ENCODE measurements around the gene PCDHGB7.
"Not testable (repeated sequence)": the region's sequence is repeated elsewhere in the genome, so short reads cannot be mapped to it uniquely, and the experiment has no call there.

Gene PCDHGB7

DNA sequence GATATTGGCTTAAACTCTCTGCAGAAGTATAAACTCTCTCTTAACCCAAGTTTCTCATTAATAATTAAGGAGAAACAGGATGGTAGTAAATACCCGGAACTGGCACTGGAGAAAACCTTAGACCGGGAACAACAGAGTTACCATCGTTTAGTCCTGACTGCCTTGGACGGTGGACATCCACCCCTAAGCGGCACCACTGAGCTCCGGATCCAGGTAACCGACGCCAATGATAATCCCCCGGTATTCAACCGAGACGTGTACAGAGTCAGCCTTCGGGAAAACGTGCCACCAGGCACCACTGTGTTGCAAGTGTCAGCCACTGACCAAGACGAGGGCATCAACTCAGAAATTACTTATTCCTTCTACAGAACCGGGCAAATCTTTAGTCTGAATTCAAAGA lies 18.9 kb upstream of the PCDHGB7 start:
- Histone ChIP-seq H3K36me3 (no peaks in the 10 kb centered on the region), H3K9me3 (peaks cover 21% of the 10 kb centered on the region), H3K4me1 (ENCODE audit: control insufficient read depth in 1 of 2, insufficient read depth in 1 of 2, low read depth in 1 of 2, low read length in 1 of 2) (no peaks in the 10 kb centered on the region), H3K4me3 (ENCODE audit: low read depth in 1 of 2, low read length in 1 of 2) (no peak overlapping the region), H3K27me3 (peaks cover 98% of the 10 kb centered on the region), H3K27ac (no peak overlapping the region)
- TF ChIP-seq, protein P1, sequence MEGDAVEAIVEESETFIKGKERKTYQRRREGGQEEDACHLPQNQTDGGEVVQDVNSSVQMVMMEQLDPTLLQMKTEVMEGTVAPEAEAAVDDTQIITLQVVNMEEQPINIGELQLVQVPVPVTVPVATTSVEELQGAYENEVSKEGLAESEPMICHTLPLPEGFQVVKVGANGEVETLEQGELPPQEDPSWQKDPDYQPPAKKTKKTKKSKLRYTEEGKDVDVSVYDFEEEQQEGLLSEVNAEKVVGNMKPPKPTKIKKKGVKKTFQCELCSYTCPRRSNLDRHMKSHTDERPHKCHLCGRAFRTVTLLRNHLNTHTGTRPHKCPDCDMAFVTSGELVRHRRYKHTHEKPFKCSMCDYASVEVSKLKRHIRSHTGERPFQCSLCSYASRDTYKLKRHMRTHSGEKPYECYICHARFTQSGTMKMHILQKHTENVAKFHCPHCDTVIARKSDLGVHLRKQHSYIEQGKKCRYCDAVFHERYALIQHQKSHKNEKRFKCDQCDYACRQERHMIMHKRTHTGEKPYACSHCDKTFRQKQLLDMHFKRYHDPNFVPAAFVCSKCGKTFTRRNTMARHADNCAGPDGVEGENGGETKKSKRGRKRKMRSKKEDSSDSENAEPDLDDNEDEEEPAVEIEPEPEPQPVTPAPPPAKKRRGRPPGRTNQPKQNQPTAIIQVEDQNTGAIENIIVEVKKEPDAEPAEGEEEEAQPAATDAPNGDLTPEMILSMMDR (IDR thresholded peaks at IDR 0.05): no peak

DNA sequence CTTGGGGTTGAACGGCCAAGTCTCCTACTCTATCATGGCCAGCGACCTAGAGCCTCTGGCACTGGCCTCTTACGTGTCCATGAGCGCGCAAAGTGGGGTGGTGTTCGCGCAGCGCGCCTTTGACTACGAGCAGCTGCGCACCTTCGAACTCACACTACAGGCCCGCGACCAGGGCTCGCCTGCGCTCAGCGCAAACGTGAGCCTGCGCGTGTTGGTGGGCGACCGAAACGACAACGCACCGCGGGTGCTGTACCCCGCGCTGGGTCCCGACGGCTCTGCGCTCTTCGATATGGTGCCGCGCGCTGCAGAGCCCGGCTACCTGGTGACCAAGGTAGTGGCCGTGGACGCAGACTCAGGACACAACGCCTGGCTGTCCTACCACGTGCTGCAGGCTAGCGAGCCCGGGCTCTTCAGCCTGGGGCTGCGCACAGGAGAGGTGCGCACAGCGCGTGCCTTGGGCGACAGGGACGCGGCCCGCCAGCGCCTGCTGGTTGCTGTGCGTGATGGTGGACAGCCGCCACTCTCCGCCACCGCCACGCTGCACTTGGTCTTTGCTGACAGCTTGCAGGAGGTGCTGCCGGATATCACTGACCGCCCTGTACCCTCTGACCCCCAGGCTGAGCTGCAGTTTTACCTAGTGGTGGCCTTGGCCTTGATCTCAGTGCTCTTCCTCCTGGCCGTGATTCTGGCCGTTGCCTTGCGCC lies 17.8 kb upstream of the PCDHGB7 start:
- H3K27ac ChIP-seq: no peak overlapping the region
- peaks cover 15% of the 10 kb centered on the region for H3K9me3 ChIP-seq
- no peaks in the 10 kb centered on the region for H3K4me1 ChIP-seq (ENCODE audit: control insufficient read depth in 1 of 2, insufficient read depth in 1 of 2, low read depth in 1 of 2, low read length in 1 of 2)
- H3K36me3 ChIP-seq: no peaks in the 10 kb centered on the region
- TF ChIP-seq, protein P1 (IDR thresholded peaks at IDR 0.05): no peak
- peaks cover 98% of the 10 kb centered on the region for H3K27me3 ChIP-seq
- H3K4me3 ChIP-seq (ENCODE audit: low read depth in 1 of 2, low read length in 1 of 2): no peak overlapping the region

DNA sequence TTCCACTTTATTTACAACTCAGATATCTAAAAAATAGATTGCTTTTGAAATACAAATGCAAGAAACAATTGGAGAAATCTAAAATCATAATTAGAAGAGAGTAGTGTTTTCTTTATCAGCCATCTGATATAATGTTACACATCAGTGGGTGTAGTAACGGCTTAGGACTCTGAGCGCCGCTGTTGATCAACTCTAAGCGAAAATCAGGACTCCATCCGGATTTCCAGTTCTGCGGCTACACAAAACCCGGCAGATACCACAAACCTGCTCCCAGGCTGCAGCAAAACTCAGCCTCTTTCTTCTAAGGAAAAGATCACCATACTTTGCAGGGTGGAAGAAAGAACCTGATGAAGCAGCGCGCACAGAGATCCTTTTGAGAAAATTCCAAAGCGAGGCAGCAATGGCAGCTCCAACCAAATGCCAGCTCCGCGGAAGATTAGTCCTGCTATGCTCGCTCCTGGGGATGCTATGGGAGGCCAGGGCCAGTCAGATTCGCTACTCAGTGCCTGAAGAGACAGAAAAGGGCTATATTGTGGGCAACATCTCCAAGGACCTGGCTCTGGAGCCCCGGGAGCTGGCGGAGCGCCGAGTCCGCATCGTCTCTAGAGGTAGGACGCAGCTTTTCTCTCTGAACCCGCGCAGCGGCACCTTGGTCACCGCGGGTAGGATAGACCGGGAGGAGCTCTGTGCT lies 14.8 kb upstream of the PCDHGB7 start, which contains the start of gene PCDHGA9:
PCDHGA9 (plus strand) TSS at position 226 of the 691 bp plus-strand sequence; CDS start at position 401, 175 bp downstream.
- peaks cover 15% of the 10 kb centered on the region for H3K9me3 ChIP-seq
- H3K36me3 ChIP-seq: no peaks in the 10 kb centered on the region
- TF ChIP-seq, protein P1 (IDR thresholded peaks at IDR 0.05): no peak
- H3K4me3 ChIP-seq (ENCODE audit: low read depth in 1 of 2, low read length in 1 of 2): no peak within 1 kb of the TSS
- no peak within 1 kb of the TSS for H3K27ac ChIP-seq
- peaks cover 98% of the 10 kb centered on the region for H3K27me3 ChIP-seq
- no peaks in the 10 kb centered on the region for H3K4me1 ChIP-seq (ENCODE audit: control insufficient read depth in 1 of 2, insufficient read depth in 1 of 2, low read depth in 1 of 2, low read length in 1 of 2)

DNA sequence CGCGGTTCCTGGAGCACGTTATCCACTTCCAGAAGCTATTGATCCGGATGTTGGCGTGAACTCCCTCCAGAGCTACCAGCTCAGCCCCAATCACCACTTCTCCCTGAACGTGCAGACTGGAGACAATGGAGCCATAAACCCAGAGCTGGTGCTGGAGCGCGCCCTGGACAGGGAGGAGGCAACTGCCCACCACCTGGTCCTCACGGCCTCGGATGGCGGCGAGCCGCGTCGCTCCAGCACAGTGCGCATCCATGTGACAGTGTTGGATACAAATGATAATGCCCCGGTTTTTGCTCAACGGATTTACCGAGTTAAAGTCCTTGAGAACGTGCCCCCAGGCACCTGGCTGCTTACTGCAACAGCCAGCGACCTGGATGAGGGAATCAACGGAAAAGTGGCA lies 14.1 kb upstream of the PCDHGB7 start:
- peaks cover 19% of the 10 kb centered on the region for H3K9me3 ChIP-seq
- peaks cover 100% of the 10 kb centered on the region for H3K27me3 ChIP-seq
- H3K4me3 ChIP-seq (ENCODE audit: low read depth in 1 of 2, low read length in 1 of 2): no peak overlapping the region
- H3K27ac ChIP-seq: no peak overlapping the region
- TF ChIP-seq, protein P1 (IDR thresholded peaks at IDR 0.05): no peak
- no peaks in the 10 kb centered on the region for H3K36me3 ChIP-seq
- H3K4me1 ChIP-seq (ENCODE audit: control insufficient read depth in 1 of 2, insufficient read depth in 1 of 2, low read depth in 1 of 2, low read length in 1 of 2): no peaks in the 10 kb centered on the region

DNA sequence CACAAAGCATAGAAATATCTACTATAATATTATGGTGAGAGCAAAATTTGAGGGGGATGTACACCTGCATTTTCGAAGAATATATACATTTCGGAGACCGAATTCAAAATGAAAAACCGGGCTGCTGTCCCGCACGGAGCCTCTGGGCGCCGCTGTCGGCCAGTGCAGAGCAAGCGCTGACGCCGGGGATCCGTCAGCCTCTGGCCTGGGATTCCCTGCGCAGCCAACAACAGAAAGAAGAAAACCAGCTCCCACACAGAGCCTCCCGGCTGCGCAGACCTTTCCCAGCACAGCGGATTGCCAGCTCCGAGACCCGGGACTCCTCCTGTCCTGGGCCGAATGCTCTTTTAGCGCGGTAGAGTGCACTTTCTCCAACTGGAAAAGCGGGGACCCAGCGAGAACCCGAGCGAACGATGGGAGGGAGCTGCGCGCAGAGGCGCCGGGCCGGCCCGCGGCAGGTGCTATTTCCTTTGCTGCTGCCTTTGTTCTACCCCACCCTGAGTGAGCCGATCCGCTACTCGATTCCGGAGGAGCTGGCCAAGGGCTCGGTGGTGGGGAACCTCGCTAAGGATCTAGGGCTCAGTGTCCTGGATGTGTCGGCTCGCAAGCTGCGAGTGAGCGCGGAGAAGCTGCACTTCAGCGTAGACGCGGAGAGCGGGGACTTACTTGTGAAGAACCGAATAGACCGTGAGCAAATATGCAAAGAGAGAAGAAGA lies 9.5 kb upstream of the PCDHGB7 start, which contains the start of gene PCDHGB6:
PCDHGB6 (plus strand) TSS at position 232 of the 716 bp plus-strand sequence; CDS start at position 414, 182 bp downstream.
- H3K4me1 ChIP-seq (ENCODE audit: control insufficient read depth in 1 of 2, insufficient read depth in 1 of 2, low read depth in 1 of 2, low read length in 1 of 2); H3K4me3 ChIP-seq (ENCODE audit: low read depth in 1 of 2, low read length in 1 of 2); H3K36me3 ChIP-seq; H3K27ac ChIP-seq: not testable (repeated sequence)
- peaks cover 21% of the 10 kb centered on the region for H3K9me3 ChIP-seq
- peaks cover 100% of the 10 kb centered on the region for H3K27me3 ChIP-seq

All from neutrophil (primary cell).